NCI-H2107 (cell line): ENCODE results near the gene SUGCT.

Source experiments
- DNase-seq: peaks from one replicate; lab custom pipeline; 2025; lab: John Stamatoyannopoulos, UW

The SUGCT gene

DNA sequence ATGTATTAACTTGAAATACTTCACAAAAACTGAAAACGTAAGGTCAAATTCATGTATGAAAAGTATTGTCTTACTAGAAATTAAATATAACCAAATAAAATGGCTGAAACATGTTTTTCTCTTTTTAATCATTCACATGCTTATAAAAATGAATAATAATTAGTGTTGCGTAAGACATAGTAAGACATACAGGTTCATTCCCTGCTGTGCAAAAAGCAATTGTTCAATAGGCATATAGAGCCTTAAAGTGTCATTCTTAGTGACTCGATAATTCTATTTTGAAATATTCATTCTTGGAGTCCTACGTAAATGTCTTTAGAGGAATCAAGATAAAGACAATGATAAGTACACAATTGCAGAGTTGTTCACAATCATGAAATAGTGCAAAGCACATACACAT is 337.1 kb downstream of the SUGCT start:
- DNase-seq: no peak

DNA sequence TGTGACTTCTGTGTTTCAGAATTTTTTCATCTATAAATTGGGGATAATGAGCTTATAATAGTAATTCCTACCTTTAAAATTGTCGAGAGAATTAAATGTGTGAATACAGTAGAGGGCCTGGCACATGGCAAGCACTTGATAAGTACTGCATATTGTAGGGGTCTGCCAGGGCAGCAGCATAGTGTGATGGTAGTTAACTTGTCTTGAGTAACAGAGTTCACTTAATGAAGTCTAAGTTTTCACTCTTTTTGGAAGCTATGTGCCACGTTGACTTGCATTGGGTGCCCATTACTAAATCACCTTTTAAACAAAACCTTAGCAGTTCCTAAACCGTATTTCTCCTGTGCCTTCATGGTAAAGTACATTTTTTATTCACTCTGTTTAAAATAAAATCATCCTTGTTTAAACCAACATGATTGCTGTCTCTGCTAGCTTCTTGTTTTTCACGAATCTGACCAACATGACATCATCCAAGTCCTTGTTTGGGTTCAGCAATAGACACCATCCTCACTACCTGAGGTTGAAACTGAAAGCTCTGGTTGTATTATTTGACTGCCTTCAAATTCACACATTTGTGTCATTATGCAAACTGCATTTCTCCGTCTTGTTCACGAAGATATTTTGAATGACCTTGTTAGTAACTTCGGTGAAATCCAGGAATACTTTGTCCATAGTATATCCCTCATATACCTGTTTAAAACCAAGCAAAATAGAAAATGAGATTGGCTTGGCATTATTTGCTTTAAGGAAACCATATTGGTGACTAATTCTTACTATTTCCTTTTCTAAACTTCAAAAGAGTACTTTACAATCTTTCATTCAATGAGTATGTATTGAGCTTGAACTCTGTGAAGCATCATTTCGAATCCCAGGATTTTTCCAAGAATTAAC is 340.2 kb downstream of the SUGCT start:
- no peak for DNase-seq

DNA sequence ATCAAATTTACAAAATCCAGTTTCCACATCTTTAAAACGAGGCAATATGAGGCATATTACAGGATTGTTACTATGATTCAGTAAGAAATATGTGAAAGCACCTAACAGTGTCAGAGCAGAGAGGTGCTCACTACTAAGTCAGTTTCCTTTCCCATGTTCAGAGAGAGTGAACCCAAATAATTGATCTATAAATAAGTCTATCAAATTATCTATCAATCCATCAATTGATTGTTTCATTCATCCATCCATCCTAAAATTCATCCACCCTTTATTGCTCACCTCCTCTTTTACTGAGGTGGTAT is 340.8 kb downstream of the SUGCT start:
- no peak for DNase-seq

- DNase-seq: no peak
These were observed 342.3 kb downstream of the SUGCT start for GRCh38 chr7:40477094-40477493.

- no peak for DNase-seq
These were observed 348.0 kb downstream of the SUGCT start for GRCh38 chr7:40482845-40483244.

DNA sequence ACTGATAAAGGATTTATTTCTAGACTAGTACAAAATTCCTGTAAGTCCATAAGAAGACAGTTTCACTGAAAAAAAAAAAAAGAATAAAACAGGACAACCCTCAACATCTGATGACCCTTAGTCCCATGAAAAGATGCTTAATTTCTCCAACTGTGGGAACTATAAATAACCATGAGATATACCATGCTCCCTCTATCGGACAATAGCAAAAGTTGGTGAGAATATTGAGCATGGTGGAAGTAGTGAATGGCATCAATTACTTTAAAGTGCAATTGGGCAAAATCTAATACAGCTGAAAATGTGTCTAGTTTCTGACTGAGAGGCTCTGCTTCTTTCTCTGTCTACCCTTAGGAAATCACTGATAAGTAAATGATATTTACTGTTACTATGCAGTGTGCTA is 348.8 kb downstream of the SUGCT start:
- DNase-seq: no peak

DNA sequence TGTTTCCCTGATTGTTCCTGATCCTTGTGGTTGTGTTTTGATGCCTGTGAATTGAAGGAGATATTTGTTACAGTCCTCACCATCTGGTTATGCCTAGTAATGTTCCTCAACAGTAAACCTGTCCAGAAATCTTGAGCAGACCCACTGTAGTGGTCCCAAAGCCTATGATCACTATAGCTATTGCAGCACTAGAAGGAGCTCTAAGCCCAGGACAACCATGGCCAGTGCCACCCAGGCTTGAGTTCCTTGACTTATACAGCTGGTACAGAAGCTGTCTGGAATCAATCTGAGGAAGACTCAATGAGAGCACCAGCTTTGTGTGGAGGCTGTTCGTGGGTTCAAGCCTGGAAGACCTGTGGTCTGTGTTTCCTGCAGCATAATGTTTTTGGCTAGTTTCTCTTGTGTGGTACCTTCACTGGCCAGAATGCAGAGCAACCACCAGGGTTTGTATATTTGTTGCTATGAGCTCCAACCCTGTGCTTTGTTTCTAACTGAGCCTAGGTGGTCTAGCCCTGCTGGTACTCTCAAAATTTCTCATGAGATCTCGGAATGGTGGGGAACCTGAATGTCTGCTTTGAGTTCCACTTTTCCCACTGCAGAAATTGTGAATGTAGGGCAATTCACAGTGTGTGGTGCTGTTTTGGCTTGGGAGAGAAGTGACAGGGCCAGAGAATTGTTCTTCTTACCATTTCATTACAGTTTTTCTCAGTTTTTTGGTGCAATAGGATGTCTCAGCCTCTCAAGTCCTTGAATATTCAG is 355.2 kb downstream of the SUGCT start:
- DNase-seq: no peak

DNA sequence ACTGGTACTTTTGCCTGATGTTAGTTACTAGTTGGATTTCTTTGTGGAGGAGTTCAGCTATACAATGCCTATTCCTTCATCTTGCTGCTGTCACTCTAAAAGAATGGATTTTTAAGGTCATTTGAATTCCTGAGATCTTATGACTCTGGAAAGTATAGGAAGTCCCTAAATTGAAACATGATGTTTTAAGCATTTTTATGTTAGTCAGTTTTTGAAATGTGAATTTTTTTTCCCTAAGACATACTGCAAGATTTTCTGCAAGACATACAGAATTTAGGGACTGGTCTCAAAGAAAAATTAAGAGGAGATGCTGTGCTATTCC is 355.8 kb downstream of the SUGCT start:
- no peak for DNase-seq

- no peak for DNase-seq
These were observed 358.1 kb downstream of the SUGCT start for GRCh38 chr7:40492946-40493345.

DNA sequence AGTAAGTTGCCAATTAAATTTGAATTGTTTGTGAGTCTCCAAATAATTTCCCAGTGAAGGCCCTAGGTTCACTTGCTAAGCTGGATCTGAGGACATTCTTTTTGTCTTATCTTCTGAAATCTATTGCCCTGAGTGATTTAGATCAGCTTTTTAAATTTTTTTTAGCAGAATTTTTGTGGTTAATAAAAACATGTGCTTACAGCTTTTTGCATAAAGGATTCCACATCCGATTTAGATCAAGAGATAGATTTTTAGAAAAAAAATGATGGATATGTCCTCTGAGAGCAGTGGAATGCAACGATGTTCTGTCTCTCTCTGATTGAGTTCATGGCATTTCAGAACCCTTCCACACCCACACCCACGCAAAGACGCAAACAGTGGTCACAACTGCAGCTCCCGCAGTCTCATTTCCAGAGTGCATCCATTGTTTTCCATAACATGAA is 358.8 kb downstream of the SUGCT start:
- DNase-seq: no peak

- no peak for DNase-seq
These were observed 364.2 kb downstream of the SUGCT start for GRCh38 chr7:40498924-40499510.

GRCh38 chr7:40499718-40500117 is 364.9 kb downstream of the SUGCT start:
- no peak for DNase-seq

- no peak for DNase-seq
These were observed 365.4 kb downstream of the SUGCT start for GRCh38 chr7:40500219-40500618.

DNA sequence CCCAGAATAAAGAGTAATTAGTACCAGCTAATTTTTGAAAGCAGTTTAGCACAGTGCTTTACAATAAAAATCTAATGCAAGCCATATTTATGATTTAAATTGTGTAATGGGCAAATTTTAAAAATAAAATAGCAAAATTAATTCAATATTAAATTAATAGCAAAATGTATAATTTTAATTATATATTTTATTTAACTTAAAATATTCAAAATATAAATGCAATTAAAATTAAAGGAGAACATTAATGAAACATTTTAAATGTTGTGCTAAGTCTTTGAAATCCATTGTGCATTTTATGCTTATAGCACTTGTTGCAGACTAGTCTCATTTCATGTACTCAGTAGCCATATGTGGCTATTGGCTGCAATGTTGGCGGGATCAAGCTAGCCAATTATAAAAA is 367.6 kb downstream of the SUGCT start:
- no peak for DNase-seq

DNA sequence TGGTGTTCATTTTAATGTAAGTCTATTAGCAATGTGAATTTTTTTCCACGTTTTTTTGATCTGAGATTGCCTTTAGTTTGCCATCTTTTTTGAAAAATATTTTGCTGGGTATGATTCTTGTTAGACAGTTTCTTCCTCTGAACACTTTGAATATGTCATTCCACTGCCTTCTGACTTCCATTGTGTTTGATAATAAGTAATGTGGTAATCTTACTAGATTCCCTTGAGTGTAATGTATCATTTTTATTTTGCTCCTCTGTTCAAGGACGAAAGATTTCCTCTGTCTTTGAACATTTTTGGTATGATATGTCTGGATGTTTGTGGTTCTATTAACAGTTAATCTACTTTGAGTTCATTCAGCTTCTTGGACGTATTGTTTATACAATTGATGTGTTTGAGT is 371.4 kb downstream of the SUGCT start:
- DNase-seq: no peak

DNA sequence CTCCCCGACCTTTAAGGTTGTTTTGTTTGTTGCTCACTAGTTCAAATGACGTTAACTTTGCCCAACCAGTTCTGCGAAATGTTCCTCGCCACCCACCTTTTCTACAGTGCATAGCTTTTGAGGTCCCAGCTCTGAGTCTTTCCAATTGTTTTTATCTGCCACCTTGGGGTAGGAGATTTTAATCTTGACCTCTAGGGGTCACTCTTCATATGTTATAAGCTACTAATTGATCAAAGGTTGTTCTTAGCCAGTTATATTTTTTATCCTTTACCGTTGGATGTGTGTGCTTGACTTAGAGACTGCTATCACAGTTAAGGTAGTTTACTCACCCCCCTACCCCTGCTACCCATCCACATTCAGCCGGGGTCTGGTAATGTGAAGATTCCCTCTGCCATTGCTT is 372.4 kb downstream of the SUGCT start:
- no peak for DNase-seq

DNA sequence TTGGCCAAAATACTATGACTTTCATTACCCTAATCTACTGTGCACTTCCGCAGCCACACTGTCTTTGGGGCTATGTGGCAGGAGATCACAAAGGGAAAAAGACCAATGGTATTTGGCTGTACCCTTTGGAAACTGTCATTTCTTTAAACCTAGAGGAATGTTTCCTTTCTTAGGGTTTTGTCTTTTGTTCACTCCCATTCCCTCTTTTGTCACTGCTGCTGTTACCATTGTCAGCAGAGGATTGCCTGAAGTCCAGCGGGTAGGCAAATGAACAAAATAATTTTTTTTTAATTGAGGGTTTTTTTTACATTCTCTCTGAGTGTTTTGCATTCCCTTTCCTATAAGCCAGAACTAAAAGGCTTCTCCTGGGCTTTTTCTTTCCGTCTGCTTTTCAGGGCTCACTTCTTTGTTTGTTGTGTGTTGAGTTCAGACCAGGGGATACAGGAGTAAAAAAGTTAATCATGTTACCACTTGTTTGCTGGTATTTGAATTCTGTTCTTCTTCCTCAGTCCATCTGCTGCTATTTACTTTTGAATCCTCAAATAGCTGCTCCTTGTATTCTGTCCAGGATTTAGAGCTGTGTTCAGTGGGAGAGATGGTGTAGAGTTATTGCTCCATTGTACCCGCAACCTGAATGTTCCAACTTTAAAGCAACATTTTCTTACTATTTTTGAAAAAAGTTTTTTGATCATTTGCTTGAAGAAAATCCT is 374.6 kb downstream of the SUGCT start:
- no peak for DNase-seq

GRCh38 chr7:40516376-40516775 is 381.6 kb downstream of the SUGCT start:
- no peak for DNase-seq

DNA sequence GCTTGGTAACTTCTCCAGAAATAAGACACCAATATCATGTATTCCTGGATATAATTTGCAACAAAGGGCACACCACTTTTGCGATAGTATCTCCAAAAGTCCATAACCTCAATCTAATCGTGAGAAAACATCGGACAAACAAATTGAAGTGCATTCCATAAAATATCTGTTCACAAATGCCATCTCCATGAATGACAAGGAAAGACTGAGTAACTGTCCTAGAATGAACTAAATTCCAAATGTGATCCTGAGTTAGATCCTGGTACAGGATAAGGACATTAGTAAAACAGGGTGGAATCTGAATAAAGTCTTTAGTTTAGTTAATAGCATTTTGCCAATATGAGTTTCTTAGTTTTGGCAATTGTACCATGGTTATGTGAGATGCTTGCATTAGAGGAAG is 384.2 kb downstream of the SUGCT start:
- no peak for DNase-seq

GRCh38 chr7:40520986-40521738 is 386.4 kb downstream of the SUGCT start:
- no peak for DNase-seq

- DNase-seq: no peak
These were observed 391.0 kb downstream of the SUGCT start for GRCh38 chr7:40525764-40526163.
